HepG2 (cell line): ENCODE results near the gene SYMPK.

Experiments used
- CBX1 ChIP-seq: IDR thresholded peaks from one replicate; pipeline ENCODE4 v1.6.1; 2016; ENCODE audit warnings: antibody characterized with exemption, low read depth
- GTF3A ChIP-seq: sonication (generic); formaldehyde crosslinking; conservative IDR thresholded peaks from 2 replicates; pipeline ENCODE4 v1.4.0; 2020; ENCODE audit warnings: mild to moderate bottlenecking, missing genetic modification reagents
- MYC ChIP-seq: sonication (generic); formaldehyde crosslinking; IDR thresholded peaks from 2 replicates; pipeline ENCODE4 v1.9.0; 2021; ENCODE audit warnings: missing genetic modification reagents, borderline replicate concordance
- RCOR2 ChIP-seq: IDR thresholded peaks from 2 replicates; pipeline ENCODE4 v1.6.1; 2016; ENCODE audit warnings: missing biosample characterization, missing genetic modification reagents
- ZFP1 ChIP-seq: IDR thresholded peaks from 2 replicates; pipeline ENCODE4 v1.6.1; 2016
- ZFX ChIP-seq: sonication (generic); formaldehyde crosslinking; IDR thresholded peaks from 2 replicates; pipeline ENCODE4 v1.4.0; 2020; ENCODE audit warnings: mild to moderate bottlenecking, low read depth, missing genetic modification reagents, moderate library complexity
- ZNF124 ChIP-seq: sonication (generic); formaldehyde crosslinking; IDR thresholded peaks from 2 replicates; pipeline ENCODE4 v1.4.0; 2020; ENCODE audit warnings: missing genetic modification reagents
- ZNF530 ChIP-seq: sonication (generic); formaldehyde crosslinking; IDR thresholded peaks from 2 replicates; pipeline ENCODE4 v1.5.0; 2020; ENCODE audit warnings: low read depth, mild to moderate bottlenecking, missing genetic modification reagents
- ZNF550 ChIP-seq: sonication (generic); formaldehyde crosslinking; IDR thresholded peaks from 2 replicates; pipeline ENCODE4 v1.4.0; 2020; ENCODE audit warnings: mild to moderate bottlenecking, missing genetic modification reagents, borderline replicate concordance
- ZNF720 ChIP-seq: sonication (generic); formaldehyde crosslinking; IDR thresholded peaks from 2 replicates; pipeline ENCODE4 v1.4.0; 2020; ENCODE audit warnings: missing genetic modification reagents
- ZNF782 ChIP-seq: sonication (generic); formaldehyde crosslinking; IDR thresholded peaks from 2 replicates; pipeline ENCODE4 v1.4.0; 2020; ENCODE audit warnings: missing genetic modification reagents, mild to moderate bottlenecking, borderline replicate concordance
- TF ChIP-seq, protein P1 (sequence below): IDR thresholded peaks from 2 replicates; pipeline ENCODE4 v1.6.1; 2016; ENCODE audit warnings: control low read depth
- TF ChIP-seq, protein P2 (sequence below): sonication (generic); formaldehyde crosslinking; IDR thresholded peaks from 2 replicates; pipeline ENCODE4 v1.5.0; 2020; ENCODE audit warnings: mild to moderate bottlenecking, missing genetic modification reagents, moderate library complexity
- TF ChIP-seq, protein P3 (sequence below): IDR thresholded peaks from 2 replicates; pipeline ENCODE4 v1.6.1; 2012; ENCODE audit warnings: inconsistent platforms

DNA sequence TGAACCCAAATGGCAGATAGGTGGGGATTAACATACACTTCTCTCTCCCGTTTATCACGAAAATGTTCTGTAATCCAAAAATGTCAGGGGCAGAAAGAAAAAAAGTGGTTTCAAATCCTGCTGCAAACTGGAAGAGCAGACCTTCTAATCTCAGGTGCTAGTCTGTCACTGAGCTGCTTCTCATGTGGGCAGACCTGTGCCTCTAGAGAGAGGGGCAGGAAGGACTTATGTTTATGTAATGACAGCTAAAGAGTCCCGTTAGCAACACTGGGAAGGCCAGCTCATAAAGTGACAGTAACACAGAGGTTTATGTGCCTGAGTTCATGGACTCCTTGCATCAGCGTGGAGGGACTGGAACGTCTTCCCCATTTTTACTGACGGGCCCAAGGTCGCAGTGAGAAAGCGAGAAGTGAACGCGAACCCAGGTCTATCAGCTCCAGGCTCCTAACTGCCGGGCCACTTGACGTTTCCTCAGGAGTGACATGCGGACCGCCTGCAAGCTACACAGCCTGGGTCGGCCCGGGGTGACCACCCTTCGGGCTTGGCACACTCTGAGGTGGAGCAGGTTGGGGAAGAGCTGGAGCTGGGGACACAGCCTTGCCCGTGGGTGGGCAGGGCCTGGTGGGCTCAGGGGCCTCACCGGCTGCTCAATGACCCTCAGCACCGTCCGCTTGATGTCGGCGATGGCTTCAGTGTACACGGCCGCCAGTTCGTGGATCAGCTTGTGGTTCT is 38.2 kb downstream of the SYMPK start:
- TF ChIP-seq, protein P1, sequence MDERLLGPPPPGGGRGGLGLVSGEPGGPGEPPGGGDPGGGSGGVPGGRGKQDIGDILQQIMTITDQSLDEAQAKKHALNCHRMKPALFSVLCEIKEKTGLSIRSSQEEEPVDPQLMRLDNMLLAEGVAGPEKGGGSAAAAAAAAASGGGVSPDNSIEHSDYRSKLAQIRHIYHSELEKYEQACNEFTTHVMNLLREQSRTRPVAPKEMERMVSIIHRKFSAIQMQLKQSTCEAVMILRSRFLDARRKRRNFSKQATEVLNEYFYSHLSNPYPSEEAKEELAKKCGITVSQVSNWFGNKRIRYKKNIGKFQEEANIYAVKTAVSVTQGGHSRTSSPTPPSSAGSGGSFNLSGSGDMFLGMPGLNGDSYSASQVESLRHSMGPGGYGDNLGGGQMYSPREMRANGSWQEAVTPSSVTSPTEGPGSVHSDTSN (CRISPR knock-in tag), result no peak
- TF ChIP-seq MYC (CRISPR knock-in tag) (no peak), ZNF720 (no peak), GTF3A (CRISPR knock-in tag) (no peak), RCOR2 (CRISPR knock-in tag) (no peak), CBX1 (no peak), ZNF530 (CRISPR knock-in tag) (no peak), ZFX (CRISPR knock-in tag) (no peak), ZNF124 (no peak), ZNF550 (CRISPR knock-in tag) (no peak), ZNF782 (CRISPR knock-in tag) (no peak), ZFP1 (CRISPR knock-in tag) (no peak)
- TF ChIP-seq, protein P2, sequence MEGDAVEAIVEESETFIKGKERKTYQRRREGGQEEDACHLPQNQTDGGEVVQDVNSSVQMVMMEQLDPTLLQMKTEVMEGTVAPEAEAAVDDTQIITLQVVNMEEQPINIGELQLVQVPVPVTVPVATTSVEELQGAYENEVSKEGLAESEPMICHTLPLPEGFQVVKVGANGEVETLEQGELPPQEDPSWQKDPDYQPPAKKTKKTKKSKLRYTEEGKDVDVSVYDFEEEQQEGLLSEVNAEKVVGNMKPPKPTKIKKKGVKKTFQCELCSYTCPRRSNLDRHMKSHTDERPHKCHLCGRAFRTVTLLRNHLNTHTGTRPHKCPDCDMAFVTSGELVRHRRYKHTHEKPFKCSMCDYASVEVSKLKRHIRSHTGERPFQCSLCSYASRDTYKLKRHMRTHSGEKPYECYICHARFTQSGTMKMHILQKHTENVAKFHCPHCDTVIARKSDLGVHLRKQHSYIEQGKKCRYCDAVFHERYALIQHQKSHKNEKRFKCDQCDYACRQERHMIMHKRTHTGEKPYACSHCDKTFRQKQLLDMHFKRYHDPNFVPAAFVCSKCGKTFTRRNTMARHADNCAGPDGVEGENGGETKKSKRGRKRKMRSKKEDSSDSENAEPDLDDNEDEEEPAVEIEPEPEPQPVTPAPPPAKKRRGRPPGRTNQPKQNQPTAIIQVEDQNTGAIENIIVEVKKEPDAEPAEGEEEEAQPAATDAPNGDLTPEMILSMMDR, result no peak
- TF ChIP-seq, protein P3, sequence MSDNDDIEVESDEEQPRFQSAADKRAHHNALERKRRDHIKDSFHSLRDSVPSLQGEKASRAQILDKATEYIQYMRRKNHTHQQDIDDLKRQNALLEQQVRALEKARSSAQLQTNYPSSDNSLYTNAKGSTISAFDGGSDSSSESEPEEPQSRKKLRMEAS, result no peak
